ENCODE data around the gene FREM3.
"Not testable (repeated sequence)": the region's sequence is repeated elsewhere in the genome, so short reads cannot be mapped to it uniquely, and the experiment has no call there.

Gene FREM3

GRCh38 chr4:143700416-143701352 lies at the start of gene FREM3:
Gene FREM3, minus strand, starts transcription at chr4:143700675. Its CDS starts 0 bp downstream, at chr4:143700675.
- no peak for DNase-seq

GRCh38 chr4:143745874-143746273 lies 45.4 kb upstream of the FREM3 start:
- no peak for DNase-seq

GRCh38 chr4:143743591-143743990 lies 43.1 kb upstream of the FREM3 start:
- DNase-seq = no peak

GRCh38 chr4:143742834-143743233 lies 42.4 kb upstream of the FREM3 start:
- DNase-seq = no peak

- no peak for DNase-seq
Measured at GRCh38 chr4:143736861-143737260, 36.4 kb upstream of the FREM3 start.

DNA sequence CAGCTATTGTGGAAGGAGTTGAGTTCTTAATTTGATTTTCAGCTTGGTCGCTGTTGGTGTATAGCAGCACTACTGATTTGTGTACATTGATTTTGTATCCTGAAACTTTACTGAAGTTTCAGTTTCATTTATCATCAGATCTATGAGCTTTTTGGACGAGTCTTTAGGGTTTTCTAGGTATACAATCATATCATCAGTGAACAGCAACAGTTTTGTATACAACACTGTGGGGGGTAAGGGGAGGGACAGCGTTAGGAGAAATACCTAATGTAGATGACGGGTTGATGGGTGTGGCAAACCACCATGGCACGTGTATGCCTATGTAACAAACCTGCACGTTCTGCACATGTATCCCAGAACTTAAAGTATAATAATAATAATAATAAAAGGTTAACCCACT lies 35.6 kb upstream of the FREM3 start:
- not testable (repeated sequence) for DNase-seq

- DNase-seq = no peak
Measured at GRCh38 chr4:143728166-143728565, 27.7 kb upstream of the FREM3 start.

- no peak for DNase-seq
Measured at GRCh38 chr4:143726714-143727113, 26.2 kb upstream of the FREM3 start.

- DNase-seq = no peak
Measured at GRCh38 chr4:143721317-143721716, 20.8 kb upstream of the FREM3 start.

GRCh38 chr4:143718748-143719147 lies 18.3 kb upstream of the FREM3 start:
- not testable (repeated sequence) for DNase-seq

DNA sequence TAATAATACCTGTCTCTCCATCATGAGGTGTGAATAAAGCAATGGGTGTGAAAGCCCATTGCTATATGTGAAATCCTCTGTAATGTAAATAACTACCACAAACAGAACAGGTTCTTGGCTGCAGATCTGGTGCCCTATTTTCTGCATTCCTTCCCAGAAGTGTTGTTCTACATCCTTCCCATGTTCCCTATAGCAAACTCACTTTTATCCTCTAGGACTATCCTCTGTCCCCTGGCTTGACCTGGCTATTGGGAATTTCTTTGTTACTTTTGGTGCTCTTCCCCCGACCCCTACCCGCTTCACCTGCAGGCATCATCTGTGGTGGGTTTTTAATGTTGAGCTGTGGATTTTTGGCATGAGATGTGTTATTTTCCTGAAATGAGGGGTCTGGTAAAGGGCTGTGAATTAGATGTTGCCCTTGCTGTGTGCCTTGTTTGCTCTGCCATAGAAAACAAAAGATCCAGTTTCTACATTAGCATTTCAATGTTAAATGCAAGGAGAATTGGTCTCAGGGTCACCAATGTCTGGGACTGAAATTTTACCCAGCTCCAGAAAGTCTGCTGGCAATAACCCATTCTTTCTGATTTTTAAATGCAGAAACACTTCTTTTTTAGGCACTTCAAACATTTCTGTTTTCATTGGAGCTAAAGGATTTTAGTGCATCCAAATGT lies 13.6 kb upstream of the FREM3 start:
- DNase-seq = no peak

GRCh38 chr4:143713553-143713952 lies 13.1 kb upstream of the FREM3 start:
- no peak for DNase-seq

DNA sequence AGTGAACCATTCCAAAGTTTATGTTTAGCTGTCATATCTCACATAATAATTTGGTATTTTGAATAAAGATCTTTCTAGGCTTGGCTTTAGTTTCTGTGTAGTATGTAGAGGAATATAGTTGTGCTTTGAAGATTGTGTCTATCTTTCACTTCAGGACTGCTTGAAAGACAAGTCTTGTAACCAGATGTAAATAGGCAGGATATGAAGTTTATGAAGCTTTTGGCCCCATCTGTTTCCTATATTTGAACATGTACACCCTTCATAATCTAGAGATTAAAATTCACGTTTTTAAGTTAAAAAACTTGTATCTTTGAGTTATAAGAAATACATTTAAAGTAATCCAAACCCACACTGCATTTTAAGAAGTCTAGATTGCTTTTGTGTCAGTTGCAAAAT lies 11.7 kb upstream of the FREM3 start:
- DNase-seq = no peak

GRCh38 chr4:143711543-143712154 lies 11.2 kb upstream of the FREM3 start:
- no peak for DNase-seq

- DNase-seq = no peak
Measured at GRCh38 chr4:143701365-143701764, 890 bp upstream of the FREM3 start.

DNA sequence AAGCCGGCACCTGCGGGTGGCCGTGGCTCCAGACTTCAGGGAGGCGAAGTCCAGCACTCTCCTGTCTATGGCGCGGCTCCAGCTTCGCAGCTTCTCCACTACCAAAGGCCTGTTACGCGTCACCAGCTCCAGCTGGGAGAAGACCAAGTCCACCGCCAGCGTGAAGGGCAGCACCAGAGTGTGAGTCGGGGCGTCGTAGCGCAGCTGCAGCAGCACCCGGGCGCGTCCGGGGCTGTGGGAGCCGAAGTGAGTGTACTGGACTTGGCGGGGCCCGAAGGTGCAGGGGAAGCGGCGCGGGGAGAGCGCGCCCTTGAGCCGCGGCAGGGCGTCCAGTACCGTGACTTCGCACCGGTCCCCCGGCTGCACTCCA lies 444 bp downstream of the FREM3 start:
- no peak for DNase-seq

DNA sequence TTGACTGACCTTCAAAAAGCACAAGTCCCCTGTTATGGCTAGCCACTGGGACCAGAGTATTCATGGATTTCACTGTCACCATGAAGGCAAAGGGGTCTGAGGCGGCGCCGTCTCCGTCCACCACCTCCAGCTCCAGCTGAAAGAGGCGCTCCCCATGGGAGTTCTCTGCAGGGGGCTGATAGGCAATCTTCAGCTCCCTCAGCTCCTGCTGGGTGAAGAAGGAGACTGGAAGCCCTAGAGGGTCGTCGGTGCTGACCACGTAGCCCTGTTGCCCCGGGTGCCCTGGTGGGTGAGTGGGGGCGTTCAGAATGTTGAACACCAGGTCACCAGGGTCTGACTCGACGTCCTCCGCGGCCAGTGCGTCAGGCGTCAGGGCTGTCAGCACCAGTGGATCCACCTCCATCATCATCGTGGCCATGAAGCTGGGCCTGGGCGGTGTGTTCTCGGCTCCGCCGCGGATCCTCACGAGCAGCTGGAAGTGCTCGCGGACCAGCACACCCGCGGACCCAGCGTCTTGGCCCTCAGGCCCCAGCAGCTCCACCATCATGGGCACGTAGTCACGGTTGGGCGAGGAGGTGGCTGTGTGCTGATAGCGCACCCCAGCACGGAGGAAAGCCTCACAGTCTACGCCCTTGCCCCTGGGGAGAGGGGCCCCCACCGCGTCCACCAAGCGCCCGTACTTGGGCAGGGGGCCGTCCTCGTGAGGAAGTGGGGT lies 987 bp downstream of the FREM3 start:
- DNase-seq = no peak

DNA sequence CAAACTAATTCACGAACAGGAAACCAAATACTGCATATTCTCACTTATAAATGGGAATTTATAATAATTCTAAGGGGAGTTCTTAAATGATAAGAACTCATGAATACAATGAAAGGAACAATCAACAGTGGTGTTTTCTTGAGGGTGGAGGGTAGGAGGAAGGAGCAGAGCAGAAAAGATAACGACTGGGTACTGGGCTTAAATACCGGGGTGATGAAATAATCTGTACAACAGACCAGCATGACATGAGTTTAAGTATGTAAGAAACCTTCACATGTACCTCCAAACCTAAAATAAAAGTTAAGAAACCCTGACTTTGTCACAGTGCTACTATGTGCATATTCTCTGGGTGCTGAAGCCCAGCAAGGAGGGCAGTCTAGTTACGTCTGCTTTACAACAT lies 6.6 kb downstream of the FREM3 start:
- no peak for DNase-seq

GRCh38 chr4:143692241-143692640 lies 8.2 kb downstream of the FREM3 start:
- no peak for DNase-seq

GRCh38 chr4:143679434-143679833 lies 21.0 kb downstream of the FREM3 start:
- DNase-seq = no peak

- DNase-seq = not testable (repeated sequence)
Measured at GRCh38 chr4:143673629-143674028, 26.8 kb downstream of the FREM3 start.

- DNase-seq = no peak
Measured at GRCh38 chr4:143668930-143669552, 31.4 kb downstream of the FREM3 start.

DNA sequence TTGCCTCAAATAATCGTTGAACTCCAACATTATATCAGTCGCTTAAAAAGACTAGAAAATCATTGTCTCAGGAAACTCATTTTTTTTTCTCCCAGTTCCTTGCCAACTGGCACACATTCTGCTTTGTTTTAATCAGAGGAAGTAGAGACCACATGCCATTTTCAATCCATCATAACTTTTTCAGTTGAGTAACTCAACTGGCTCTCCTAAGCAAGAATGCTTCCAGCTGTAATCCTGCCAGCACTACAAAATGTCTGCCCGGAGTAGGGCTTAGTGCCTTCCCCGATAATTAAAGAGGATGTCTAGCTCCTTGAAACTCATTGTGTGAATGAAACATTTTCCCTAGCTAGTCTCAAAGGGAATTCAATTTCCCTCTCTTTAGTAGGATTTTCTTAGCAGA lies 33.0 kb downstream of the FREM3 start:
- no peak for DNase-seq

All from cortex of kidney (tissue), 1 donor.